ENCODE measurements around the gene PRR15. TPM values are rescaled to one million over a fixed set of nuclear protein-coding genes. Genes with fewer than 3 reads are reported as not detected.
A peak's percentile ranks its signal among the peaks of the same experiment; 100 is the strongest.

Gene PRR15
- total and polyA plus RNA-seq, 2 of the 4 experiments (the other 2 are of a cell fraction): not detected

DNA sequence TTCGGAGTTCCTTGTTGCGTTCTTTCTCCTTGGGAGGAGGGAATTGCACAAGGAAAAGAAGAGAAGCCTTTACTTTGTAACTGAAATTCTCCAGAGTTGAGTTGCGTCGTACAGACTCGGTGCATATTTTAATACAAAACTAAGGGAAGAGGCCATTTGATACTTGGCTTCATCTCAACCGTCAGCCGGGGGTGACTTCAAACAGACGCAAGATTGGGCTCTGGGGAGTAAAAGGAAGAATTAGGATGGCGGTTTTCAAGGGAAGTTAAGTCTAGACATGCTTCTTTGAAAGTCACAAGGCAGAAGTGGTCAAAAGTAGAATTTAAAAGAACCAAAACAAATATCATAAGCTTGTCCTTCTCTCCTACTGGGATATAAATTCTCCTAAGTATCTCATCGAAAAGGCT, 1.6 kb downstream of the PRR15 start:
- no peak overlapping the region for H3K18ac ChIP-seq (ENCODE audit: low read depth, low read length)
- no peak overlapping the region for H2BK15ac ChIP-seq (ENCODE audit: low read depth, low read length)
- peaks cover 49% of the 10 kb centered on the region for H3K27me3 ChIP-seq (ENCODE audit: control insufficient read depth, insufficient read depth, low read length)
- H3K4me1 ChIP-seq (ENCODE audit: control insufficient read depth, insufficient read depth, low read length): no peaks in the 10 kb centered on the region; the same call in 1 of the 2 replicates
- ChIA-PET CTCF (no interaction called here), POLR2A (ENCODE audit: unreplicated experiment) (no interaction called here)
- 0% methylated on average over 3 of the region's 10 CpGs; no CpG with 5 or more reads in 1 of the 2 experiments for WGBS, 2 experiments (ENCODE audit: extremely low coverage in 2 of 2, insufficient read length in 1 of 2)
- no peaks in the 10 kb centered on the region for H3K79me1 ChIP-seq (ENCODE audit: low read depth in 1 of 2, low read length in 2 of 2)
- H4K20me1 ChIP-seq (ENCODE audit: insufficient read depth, low read length): no peaks in the 10 kb centered on the region
- H3K4me2 ChIP-seq (ENCODE audit: low read depth, low read length): peak overlapping the region; percentile 51; the same call in 1 of the 2 replicates
- peak overlapping the region; percentile 19 for H2AFZ ChIP-seq (replicated peaks; ENCODE audit: low read length, poor library complexity)
- dilution Hi-C loops (cut with HindIII; ENCODE audit: low sequenced_read_pairs, unreplicated experiment) (no loop called here), intact Hi-C loops (cut with micrococcal nuclease) (no loop called here), in situ Hi-C loops (cut with MboI; ENCODE audit: low sequenced_read_pairs) (no loop called here)
- no peak overlapping the region for H2BK20ac ChIP-seq (ENCODE audit: low read depth, low read length)
- ATAC-seq (ENCODE audit: low read depth) (no peak), DNase-seq (peak; percentile 1)
- no peak overlapping the region for H3K4ac ChIP-seq (ENCODE audit: low read depth, low read length)
- H3K4me3 ChIP-seq (ENCODE audit: insufficient read depth, low read depth, low read length): no peak overlapping the region; the same call in 1 of the 2 replicates
- no peak overlapping the region for H4K91ac ChIP-seq (ENCODE audit: insufficient read depth, low read depth, low read length)
- H3K56ac ChIP-seq (ENCODE audit: extremely low read depth, insufficient read depth, low read length): no peak overlapping the region
- TF ChIP-seq BHLHE40 (IDR thresholded peaks at IDR 0.05; ENCODE audit: low read depth, low read length): no peak
- no peak for TF ChIP-seq NFE2L2 (IDR thresholded peaks at IDR 0.05; ENCODE audit: low read depth, low read length)
- no peak overlapping the region for H2BK120ac ChIP-seq (ENCODE audit: low read depth, low read length)
- no peak overlapping the region for H4K8ac ChIP-seq (ENCODE audit: low read depth in 2 of 2, low read length in 2 of 2)
- H3K9me3 ChIP-seq (ENCODE audit: control insufficient read depth, insufficient read depth, low read length): no peaks in the 10 kb centered on the region
- H3K36me3 ChIP-seq (ENCODE audit: control insufficient read depth, insufficient read depth, low read length): no peaks in the 10 kb centered on the region
- H2AK9ac ChIP-seq (replicated peaks; ENCODE audit: low read depth, low read length, poor library complexity): no peak overlapping the region
- no peak overlapping the region for H3K27ac ChIP-seq (ENCODE audit: insufficient read depth, low read length)
- H3K23ac ChIP-seq (ENCODE audit: low read depth, low read length): no peak overlapping the region
- H3K9me1 ChIP-seq (ENCODE audit: insufficient read depth, low read length): no peaks in the 10 kb centered on the region
- BruUV-seq (replicated peaks): no TSS peak
- H4K5ac ChIP-seq (ENCODE audit: low read depth, low read length): no peak overlapping the region
- H2AK5ac ChIP-seq (ENCODE audit: low read depth, low read length): no peak overlapping the region
- no peak overlapping the region for H2BK5ac ChIP-seq (ENCODE audit: low read depth, low read length, poor library complexity, severe bottlenecking)
- no peak overlapping the region for H3K14ac ChIP-seq (replicated peaks; ENCODE audit: low read depth, low read length)
- no peak overlapping the region for H3K9ac ChIP-seq (ENCODE audit: low read depth, low read length)
